Subcutaneous abdominal adipose tissue (tissue), 5 donors: ENCODE data around the gene RARRES1.
A peak's percentile ranks its signal among the peaks of the same experiment; 100 is the strongest.

ENCODE experiments used
- H3K27ac ChIP-seq: one replicate; pipeline ENCODE4 v1.7.0; 2013; ENCODE audit warnings: low read depth, mild to moderate bottlenecking, inconsistent platforms, low read length, moderate library complexity
- H3K27me3 ChIP-seq, 5 donors: one replicate each; pipeline ENCODE4 v1.7.0; 2013; ENCODE audit warnings: low read length in 5 of 5, inconsistent platforms in 1 of 5; ENCODE audit not compliant: control insufficient read depth in 5 of 5, insufficient read depth in 4 of 5
- H3K36me3 ChIP-seq, 5 donors: one replicate each; pipeline ENCODE4 v1.7.0; 2013; ENCODE audit warnings: low read length in 5 of 5; ENCODE audit not compliant: control insufficient read depth in 5 of 5, insufficient read depth in 5 of 5
- H3K4me1 ChIP-seq, 5 donors: one replicate each; pipeline ENCODE4 v1.7.0; 2013; ENCODE audit warnings: low read length in 5 of 5, mild to moderate bottlenecking in 3 of 5, moderate library complexity in 1 of 5; ENCODE audit not compliant: control insufficient read depth in 5 of 5, insufficient read depth in 5 of 5
- H3K4me3 ChIP-seq, 5 donors: one replicate each; pipeline ENCODE4 v1.7.0; 2013; ENCODE audit warnings: low read length in 5 of 5, low read depth in 1 of 5
- H3K9ac ChIP-seq, 5 donors: one replicate each; pipeline ENCODE4 v1.7.0; 2013; ENCODE audit warnings: low read length in 5 of 5, mild to moderate bottlenecking in 4 of 5, moderate library complexity in 3 of 5
- H3K9me3 ChIP-seq, 5 donors: one replicate each; pipeline ENCODE4 v1.7.0; 2013; ENCODE audit warnings: low read length in 5 of 5; ENCODE audit not compliant: control insufficient read depth in 5 of 5
- donor health status: healthy.
- donor health status: healthy.
- donor health status: healthy.
- donor health status: healthy.
- donor health status: healthy.

The RARRES1 gene

DNA sequence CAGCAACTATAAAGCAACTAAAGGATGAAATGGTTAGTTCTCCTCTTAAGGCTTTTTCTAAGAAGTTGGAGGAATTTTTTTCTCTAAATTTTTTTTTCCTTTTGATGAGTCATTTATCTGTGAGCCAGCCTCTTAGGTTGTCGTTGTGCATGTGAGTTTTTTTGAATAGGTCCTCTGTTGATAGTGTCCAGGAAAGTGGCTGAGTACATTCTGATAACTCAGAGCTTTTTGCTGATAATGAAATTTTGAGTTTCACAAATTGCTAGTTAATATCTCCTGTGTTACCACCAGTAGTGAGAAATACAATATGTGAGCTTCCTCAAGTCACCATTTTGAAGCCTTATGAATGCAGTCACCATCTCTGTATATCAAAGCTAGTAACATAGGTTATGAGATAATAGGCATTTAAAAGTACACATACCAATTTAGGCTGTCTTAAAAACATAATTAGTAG lies 52.7 kb downstream of the RARRES1 start:
- Histone ChIP-seq H3K9ac (no peak overlapping the region), H3K4me1 (no peaks in the 10 kb centered on the region), H3K9me3 (no peaks in the 10 kb centered on the region), H3K27ac (no peak overlapping the region), H3K27me3 (no peaks in the 10 kb centered on the region), H3K4me3 (no peak overlapping the region), H3K36me3 (peaks cover 14 to 34% (median 27%) of the 10 kb centered on the region in 5 donors)

DNA sequence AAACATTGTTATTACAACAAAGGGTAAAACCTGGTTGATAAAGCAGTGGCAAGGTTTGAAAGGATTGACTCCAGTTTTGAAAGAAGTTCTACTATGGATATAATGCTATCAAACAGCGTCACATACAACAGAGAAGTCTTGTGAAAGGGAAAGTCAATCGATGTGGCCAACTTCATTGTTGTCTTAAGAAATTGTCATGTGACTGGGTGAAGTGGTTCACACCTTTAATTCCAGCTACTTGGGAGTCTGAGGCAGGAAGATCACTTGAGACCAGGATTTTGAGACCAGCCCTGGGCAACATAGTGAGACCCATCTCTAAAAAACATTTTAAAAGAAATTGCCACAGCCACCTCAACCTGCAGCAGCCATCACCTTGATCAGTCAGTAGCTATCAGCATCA lies 53.6 kb downstream of the RARRES1 start:
- Histone ChIP-seq H3K4me1 (no peaks in the 10 kb centered on the region), H3K27me3 (no peaks in the 10 kb centered on the region), H3K4me3 (no peak overlapping the region), H3K9me3 (no peaks in the 10 kb centered on the region), H3K36me3 (peaks cover 12 to 31% (median 22%) of the 10 kb centered on the region in 5 donors), H3K9ac (no peak overlapping the region), H3K27ac (no peak overlapping the region)

DNA sequence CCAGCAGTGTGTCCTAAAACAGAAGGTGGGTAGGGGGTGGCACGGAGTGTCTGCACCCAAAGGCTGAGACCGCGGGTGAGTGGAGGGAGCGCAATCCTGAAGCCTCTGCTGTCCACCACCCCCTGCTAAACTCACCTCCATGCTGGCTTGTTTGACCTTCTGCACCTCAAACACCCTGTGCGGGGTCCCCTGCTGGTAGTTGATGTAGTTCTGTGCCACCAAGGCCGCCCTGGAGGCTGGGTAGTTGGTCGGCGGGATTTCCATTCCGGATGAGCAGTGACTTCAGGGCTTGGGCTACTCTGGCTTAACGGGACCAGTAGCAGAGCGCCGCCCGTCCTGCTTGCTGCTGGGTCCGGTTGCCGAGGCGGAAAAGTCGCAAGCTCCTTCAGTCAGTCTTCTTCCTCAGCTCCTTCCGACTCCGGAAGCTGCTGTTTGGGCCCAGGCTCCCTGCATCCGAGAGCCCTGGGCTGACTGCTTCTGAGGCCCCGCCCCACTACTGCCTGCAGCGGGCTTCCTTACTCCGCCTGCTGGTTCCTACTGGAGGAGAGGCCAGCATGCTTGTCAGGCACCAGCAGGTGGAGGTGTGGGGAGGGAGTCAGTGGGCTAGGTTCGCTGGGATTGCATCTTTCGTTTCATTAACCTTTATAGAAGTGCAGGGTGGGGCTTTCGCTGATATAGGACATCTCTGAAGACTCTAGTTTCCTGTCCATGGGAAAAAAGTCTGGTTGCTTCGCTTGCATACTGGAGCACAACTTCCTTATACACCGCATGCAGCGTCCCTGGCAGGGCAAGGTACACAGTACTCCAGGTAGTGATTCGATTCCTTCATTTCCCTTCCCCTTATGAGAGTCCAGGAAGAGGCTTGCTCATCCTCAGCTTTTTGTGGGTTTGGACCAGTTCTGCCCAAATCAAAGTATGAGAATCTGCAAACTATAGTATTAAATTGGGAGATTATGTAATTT lies 59.8 kb downstream of the RARRES1 start, which contains the start of gene LXN:
TSS of gene LXN (minus strand) at position 434 of the 962 bp plus-strand sequence. CDS start at position 264, 170 bp downstream.
- H3K9me3 ChIP-seq, result no peaks in the 10 kb centered on the region
- peaks cover 17 to 27% (median 18%) of the 10 kb centered on the region in 5 donors for H3K36me3 ChIP-seq
- H3K27me3 ChIP-seq, result no peaks in the 10 kb centered on the region
- H3K27ac ChIP-seq, result peak within 1 kb of the TSS; percentile 81
- peak within 1 kb of the TSS; percentile 71 to 94 (median 87) for H3K9ac ChIP-seq
- peak within 1 kb of the TSS; percentile 66 to 87 (median 82) for H3K4me3 ChIP-seq
- peaks cover 0 to 27% (median 15%) of the 10 kb centered on the region in 5 donors for H3K4me1 ChIP-seq

DNA sequence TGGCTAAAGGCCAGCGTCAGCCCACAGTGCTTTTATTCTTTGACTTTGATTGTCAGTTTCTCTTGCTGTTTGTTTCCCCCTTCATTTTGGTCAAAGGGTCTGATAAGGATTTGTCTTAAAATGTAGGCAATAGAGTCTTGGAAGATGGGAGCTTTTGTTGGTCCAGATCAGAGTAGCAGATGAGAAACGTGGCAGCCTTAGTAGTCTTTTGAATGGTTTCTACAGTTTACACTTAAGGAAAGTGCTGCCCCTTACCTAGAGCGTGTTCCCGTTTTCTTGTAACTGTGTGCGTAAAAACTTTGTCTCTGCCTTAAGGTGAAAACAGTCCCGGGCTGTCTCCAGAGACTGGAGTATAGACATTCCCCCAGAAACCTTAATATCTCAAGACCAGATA lies 60.4 kb downstream of the RARRES1 start:
- peak overlapping the region; percentile 81 for H3K27ac ChIP-seq
- H3K4me1 ChIP-seq, result peaks cover 0 to 27% (median 15%) of the 10 kb centered on the region in 5 donors
- H3K9me3 ChIP-seq, result no peaks in the 10 kb centered on the region
- peak overlapping the region; percentile 71 to 94 (median 87) for H3K9ac ChIP-seq
- no peaks in the 10 kb centered on the region for H3K27me3 ChIP-seq
- H3K4me3 ChIP-seq, result peak overlapping the region; percentile 66 to 87 (median 82)
- peaks cover 17 to 28% (median 18%) of the 10 kb centered on the region in 5 donors for H3K36me3 ChIP-seq

DNA sequence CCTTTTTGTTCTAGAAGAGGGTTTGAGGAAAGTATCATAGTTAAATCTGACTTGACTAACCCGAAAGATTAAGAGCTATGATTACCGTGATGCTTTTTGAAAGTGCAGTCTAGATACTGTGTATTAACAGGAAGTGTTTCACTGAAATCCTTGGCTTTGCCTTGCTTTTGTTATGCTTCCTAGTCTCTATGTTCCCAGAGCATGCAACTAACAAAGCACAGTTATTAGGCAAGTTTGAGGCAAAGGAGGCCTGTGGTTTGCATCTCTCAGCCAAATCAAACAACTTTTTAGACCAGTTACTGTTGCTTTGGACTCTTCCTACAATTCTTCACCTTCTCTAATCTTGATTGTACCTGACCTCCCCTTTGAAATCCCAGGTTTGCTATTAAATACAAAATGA lies 63.8 kb downstream of the RARRES1 start:
- Histone ChIP-seq H3K36me3 (peaks cover 36 to 54% (median 43%) of the 10 kb centered on the region in 5 donors), H3K27ac (no peak overlapping the region), H3K9ac (no peak overlapping the region), H3K9me3 (no peaks in the 10 kb centered on the region), H3K27me3 (no peaks in the 10 kb centered on the region), H3K4me1 (peaks cover 0 to 27% (median 15%) of the 10 kb centered on the region in 5 donors), H3K4me3 (no peak overlapping the region)

DNA sequence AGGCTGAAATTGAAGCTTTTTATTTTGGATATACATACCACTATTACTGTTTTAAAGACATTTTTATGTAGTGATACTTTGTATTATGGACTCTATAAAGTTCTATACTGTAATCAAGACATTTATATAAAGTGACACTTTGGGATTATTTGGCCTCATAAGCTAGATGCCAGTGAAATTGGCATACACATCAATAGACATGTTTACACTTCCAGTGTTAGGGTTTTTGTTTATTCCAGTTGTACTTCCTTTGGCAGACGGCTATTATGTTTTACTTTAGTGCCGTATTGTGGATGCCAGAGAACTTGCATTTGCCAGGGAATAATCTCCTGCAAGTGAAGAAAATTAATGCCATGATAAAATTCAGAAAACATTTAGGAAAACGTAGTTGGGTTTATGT lies 65.8 kb downstream of the RARRES1 start:
- H3K9ac ChIP-seq, result no peak overlapping the region
- H3K36me3 ChIP-seq, result peaks cover 48 to 68% (median 59%) of the 10 kb centered on the region in 5 donors
- H3K9me3 ChIP-seq, result no peaks in the 10 kb centered on the region
- no peak overlapping the region for H3K27ac ChIP-seq
- H3K4me3 ChIP-seq, result no peak overlapping the region
- no peaks in the 10 kb centered on the region for H3K27me3 ChIP-seq
- H3K4me1 ChIP-seq, result peaks cover 0 to 14% (median 0%) of the 10 kb centered on the region in 5 donors

DNA sequence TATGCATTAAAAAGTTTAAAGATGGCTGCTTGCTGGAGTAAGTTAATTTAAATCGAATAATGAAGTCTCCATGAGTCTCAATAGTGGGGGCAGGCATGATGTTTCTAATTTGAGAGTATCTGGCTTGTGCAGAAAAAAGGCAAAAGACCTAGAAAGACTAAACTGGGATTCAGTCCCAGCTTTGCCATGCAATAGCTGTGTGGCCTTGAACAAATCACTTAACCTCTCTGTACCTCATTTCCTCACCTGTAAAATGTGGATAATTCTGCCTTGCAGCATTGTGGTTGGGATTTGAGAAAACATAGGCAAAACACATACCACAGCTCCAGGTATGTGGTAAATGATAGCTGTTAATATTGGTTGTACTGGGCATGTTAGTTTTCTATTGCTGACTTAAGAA lies 68.4 kb downstream of the RARRES1 start:
- H3K9me3 ChIP-seq, result no peaks in the 10 kb centered on the region
- no peak overlapping the region for H3K4me3 ChIP-seq
- no peaks in the 10 kb centered on the region for H3K27me3 ChIP-seq
- no peak overlapping the region for H3K9ac ChIP-seq
- no peak overlapping the region for H3K27ac ChIP-seq
- H3K4me1 ChIP-seq, result peaks cover 0 to 21% (median 0%) of the 10 kb centered on the region in 5 donors
- peaks cover 56 to 77% (median 69%) of the 10 kb centered on the region in 5 donors for H3K36me3 ChIP-seq

DNA sequence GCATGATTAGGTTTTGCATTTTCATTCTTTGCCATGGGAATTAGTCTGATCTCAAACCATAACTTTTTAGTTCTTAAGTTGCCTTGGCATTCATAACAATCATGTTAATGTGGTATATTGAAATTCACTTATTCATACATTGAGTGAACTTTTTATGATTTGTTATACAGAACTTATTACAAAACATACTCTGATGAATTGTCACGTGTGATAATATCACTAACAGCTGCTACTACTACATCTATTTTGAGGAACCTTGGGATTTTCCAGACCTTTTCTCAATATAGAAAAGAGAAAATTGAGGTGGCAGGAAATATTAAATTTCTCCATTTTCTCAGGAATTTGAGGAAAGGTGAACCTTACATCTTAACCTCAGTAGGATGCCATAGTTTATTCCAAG lies 69.0 kb downstream of the RARRES1 start:
- H3K4me1 ChIP-seq, result peaks cover 0 to 19% (median 0%) of the 10 kb centered on the region in 5 donors
- H3K27ac ChIP-seq, result no peak overlapping the region
- no peaks in the 10 kb centered on the region for H3K9me3 ChIP-seq
- no peaks in the 10 kb centered on the region for H3K27me3 ChIP-seq
- H3K36me3 ChIP-seq, result peaks cover 55 to 73% (median 67%) of the 10 kb centered on the region in 5 donors
- no peak overlapping the region for H3K9ac ChIP-seq
- H3K4me3 ChIP-seq, result no peak overlapping the region

DNA sequence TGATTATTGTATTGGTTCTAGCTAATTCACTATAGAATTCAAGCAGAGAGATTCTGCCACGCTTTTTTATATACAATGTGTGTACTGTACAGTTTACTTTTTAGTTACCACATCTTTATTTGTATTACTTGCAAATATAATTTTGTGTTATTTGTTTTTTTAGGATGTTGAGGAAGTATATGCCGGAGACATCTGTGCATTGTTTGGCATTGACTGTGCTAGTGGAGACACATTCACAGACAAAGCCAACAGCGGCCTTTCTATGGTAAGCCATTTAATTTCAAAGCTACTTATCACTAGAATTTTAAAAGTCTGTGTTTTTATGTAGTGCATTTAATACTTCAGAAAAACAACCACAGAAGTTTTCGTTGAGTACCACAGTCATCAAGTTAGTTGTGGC lies 71.5 kb downstream of the RARRES1 start:
- Histone ChIP-seq H3K9ac (no peak overlapping the region), H3K9me3 (no peaks in the 10 kb centered on the region), H3K4me1 (peaks cover 0 to 16% (median 0%) of the 10 kb centered on the region in 5 donors), H3K4me3 (no peak overlapping the region), H3K36me3 (peaks cover 45 to 67% (median 61%) of the 10 kb centered on the region in 5 donors), H3K27me3 (no peaks in the 10 kb centered on the region), H3K27ac (peak overlapping the region; percentile 9)
